COLO668 (cell line): Measurements from ENCODE around the gene RPS16.
"Not testable (repeated sequence)": the region's sequence is repeated elsewhere in the genome, so short reads cannot be mapped to it uniquely, and the experiment has no call there.

Experiments used
- DNase-seq: peaks from one replicate; lab custom pipeline; 2025; ENCODE audit not compliant: unreplicated experiment; lab: John Stamatoyannopoulos, UW

The RPS16 gene

GRCh38 chr19:39435499-39436349 lies at the start of gene RPS16:
RPS16 (minus strand) TSS chr19:39435949; CDS start chr19:39435895, 54 bp downstream.
- DNase-seq, result peak; percentile 99

GRCh38 chr19:39483141-39483540 lies 47.4 kb upstream of the RPS16 start:
- DNase-seq, result no peak

GRCh38 chr19:39481676-39482075 lies 45.9 kb upstream of the RPS16 start:
- no peak for DNase-seq

DNA sequence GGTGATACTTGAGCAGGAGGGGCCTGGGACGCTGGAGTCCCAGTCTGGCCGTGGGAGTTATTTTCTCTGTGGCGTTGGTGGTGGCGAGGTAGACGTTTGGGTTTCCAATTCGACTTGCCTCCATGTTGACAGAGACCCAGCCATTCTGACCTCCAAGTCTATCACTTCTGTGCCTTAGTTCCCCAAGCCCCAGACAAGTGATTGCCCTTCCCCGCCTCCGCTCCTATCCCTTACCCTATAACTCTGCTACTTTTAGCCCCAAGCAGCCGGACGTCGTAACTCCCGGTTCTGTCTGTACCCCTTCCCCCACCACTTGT lies 45.4 kb upstream of the RPS16 start:
- no peak for DNase-seq

GRCh38 chr19:39480337-39481228 lies 44.8 kb upstream of the RPS16 start, which contains the start of gene TIMM50:
TIMM50 (plus strand) TSS chr19:39480838; CDS start chr19:39480854, 16 bp downstream.
- DNase-seq, result peak; percentile 99

- DNase-seq, result no peak
These were observed 44.2 kb upstream of the RPS16 start for GRCh38 chr19:39479916-39480315.

DNA sequence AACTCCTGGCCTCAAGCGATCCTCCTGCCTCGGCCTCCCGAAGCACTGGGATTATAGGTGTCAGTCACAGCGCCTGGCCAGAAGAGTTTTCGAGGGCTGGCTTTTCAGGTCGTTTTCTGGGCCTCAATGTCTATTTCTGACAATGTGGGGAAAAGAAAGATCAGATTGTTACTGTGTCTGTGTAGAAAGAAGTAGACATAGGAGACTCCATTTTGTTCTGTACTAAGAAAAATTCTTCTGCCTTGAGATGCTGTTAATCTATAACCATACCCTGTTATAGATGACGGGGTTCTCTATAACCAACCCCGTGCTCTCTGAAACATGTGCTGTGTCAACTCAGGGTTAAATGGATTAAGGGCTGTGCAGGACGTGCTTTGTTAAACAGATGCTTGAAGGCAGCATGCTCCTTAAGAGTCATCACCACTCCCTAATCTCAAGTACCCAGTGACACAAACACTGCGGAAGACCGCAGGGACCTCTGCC lies 43.6 kb upstream of the RPS16 start:
- not testable (repeated sequence) for DNase-seq

- no peak for DNase-seq
These were observed 40.0 kb upstream of the RPS16 start for GRCh38 chr19:39475748-39476147.

DNA sequence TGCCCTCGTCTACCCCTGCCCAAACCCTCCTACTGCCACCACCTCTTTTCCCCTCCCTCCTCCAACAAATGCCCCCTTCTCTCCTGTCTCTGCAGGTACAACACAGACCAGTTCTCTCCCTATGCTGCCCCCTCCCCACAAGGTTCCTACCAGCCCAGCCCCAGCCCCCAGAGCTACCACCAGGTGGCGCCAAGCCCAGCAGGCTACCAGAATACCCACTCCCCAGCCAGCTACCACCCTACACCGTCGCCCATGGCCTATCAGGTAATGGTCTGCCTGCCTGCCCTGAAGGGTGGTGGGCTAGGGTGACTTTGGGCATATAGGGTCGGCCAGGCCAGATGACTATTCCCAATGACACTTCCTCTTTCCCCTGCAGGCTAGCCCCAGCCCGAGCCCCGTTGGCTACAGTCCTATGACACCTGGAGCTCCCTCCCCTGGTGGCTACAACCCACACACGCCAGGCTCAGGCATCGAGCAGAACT lies 38.4 kb upstream of the RPS16 start:
- peak; percentile 59 for DNase-seq

DNA sequence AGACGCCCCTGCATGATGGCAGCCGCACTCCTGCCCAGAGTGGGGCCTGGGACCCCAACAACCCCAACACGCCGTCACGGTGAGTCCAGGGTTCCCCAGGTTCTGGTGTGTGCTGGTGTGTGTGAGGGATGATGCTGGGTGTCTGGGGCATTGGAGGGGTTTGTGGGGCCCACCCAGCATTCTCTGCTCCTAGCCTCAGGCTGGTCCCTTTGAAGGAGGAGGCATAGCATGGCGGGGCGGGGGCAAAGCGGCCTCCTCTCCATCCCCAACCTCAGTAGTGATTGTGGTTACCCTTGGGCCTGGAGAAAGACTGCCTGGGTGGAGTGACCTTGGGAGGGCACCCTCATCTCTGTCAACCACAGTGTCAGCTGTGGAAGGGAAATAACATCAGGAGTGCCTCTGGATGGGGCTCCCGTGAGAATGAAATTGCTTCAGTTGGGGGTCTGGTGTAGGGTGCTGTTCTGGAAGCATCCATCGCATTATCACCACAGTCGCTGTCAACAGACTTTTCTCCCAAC lies 37.8 kb upstream of the RPS16 start:
- DNase-seq, result no peak

DNA sequence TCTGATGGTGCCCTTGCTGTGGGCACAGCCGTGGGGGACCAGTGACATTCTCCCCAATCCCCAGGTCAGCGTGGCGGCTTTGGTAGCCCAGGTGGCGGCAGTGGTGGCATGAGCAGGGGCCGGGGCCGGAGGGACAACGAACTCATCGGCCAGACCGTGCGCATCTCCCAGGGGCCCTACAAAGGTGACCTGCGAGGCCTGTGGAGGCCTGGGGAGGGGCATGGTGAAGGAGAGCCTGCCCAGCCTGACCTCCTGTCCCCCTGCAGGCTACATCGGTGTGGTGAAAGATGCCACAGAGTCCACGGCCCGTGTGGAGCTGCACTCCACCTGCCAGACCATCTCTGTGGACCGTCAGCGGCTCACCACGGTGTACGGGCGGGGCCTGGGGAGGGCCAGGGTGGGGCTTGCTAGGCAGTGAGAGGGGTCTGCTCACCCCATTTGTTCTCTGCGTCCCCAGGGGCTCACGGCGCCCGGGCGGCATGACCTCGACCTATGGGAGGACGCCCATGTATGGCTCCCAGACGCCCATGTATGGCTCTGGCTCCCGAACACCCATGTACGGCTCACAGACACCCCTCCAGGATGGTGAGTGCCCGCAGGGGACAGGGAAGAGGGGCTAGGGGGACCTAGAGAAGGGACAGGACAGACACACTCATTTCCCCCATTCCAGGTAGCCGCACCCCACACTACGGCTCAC lies 37.1 kb upstream of the RPS16 start:
- DNase-seq, result no peak

DNA sequence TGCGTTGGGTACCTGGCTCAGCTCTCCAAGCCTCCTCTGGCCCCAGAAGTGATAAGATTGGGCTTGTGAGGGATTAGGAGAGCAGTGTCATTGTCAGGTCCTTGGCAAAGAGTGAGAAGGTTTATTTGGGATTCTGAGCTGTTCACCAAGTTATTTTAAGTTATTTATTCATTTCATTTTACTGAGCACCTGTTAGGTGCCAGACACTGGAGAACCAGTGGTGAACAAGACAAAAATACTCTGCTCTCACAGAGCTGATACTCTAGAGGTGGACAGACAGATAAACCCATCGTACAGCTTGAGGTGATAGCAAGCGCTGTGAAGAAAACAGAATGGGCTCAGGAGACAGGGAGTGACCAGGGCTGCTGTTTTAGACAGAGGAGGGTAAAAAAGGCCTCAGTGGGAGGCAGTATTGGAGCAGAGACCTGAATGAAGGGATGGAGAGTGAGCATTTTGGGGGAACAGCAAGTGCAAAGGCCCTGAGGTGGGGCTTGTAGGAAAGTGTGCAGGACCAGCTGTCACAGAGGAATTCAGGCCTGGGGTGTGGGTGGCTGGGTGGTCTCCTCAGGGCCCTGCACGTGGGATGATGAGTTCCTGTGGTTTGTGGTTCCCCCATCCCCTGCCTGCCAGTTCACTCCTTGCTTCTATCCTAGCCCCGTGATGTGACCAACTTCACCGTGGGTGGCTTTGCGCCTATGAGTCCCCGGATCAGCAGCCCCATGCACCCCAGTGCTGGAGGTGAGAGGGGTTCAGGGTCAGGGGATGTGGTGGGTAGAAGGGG lies 36.2 kb upstream of the RPS16 start:
- no peak for DNase-seq

DNA sequence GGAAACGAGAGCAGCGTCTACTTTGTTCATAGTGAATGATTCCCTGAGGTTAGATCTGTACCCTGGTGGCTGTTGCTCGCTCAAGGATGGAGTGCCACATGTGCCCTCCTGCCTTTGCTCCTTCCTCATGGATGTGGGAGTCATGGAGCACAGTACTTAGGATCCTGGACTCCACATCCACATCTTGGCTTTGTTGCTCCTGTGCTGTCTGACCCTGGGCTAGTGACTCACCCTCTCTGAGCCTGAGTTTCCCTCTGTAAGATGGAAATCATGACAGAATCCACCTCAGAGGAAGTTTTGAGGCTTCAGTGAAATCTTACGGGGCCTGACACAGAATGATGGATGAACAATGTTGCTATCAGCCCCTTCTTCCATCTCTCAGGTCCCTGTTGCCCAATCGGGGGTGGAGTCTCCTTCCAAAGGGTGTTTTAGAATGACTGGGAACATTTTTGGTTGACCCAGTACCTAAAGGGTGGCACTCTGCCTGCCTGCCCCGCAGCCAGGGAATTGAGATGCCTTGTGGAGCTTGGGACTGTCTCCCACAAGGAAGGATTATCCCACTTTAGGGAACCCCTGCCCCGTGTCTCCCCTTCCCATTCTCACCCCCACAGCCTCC lies 35.1 kb upstream of the RPS16 start:
- DNase-seq, result no peak

GRCh38 chr19:39469567-39469966 lies 33.8 kb upstream of the RPS16 start:
- DNase-seq, result no peak

DNA sequence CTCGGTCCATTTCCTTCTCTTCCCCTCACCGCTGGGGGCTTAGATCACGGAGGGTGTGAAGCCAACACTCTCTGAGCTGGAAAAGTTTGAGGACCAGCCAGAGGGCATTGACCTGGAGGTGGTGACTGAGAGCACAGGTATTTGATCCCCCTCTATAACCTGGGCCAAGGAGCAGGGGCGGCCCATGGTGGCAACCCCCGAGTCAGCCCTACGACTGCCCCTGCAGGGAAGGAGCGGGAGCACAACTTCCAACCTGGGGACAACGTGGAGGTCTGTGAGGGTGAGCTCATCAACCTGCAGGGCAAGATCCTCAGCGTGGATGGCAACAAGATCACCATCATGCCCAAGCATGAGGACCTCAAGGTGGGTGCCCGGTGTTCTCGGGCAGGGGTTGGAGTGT lies 33.3 kb upstream of the RPS16 start:
- DNase-seq, result no peak

- DNase-seq, result no peak
These were observed 32.2 kb upstream of the RPS16 start for GRCh38 chr19:39467941-39468340.

GRCh38 chr19:39465956-39466747 lies 30.4 kb upstream of the RPS16 start:
- DNase-seq, result no peak

DNA sequence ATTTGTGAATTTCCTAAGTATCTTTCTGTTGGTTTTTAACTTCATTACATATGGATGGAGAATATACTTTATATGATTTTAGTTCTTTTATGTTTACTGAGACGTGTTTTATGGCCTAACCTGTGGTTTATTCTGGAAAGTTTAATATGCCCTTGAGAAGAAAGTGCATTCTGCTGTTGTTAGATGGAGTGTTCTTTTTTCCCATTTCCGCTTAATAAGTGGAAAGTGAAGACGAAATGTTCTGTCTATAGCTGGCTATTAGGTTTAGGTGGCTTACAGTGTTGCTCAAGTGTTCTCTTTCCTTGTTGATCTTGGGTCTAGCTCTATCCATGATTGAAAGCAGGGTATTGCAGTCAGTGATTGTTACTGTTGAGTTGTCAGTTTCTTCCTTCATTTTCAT lies 27.7 kb upstream of the RPS16 start:
- DNase-seq, result no peak

DNA sequence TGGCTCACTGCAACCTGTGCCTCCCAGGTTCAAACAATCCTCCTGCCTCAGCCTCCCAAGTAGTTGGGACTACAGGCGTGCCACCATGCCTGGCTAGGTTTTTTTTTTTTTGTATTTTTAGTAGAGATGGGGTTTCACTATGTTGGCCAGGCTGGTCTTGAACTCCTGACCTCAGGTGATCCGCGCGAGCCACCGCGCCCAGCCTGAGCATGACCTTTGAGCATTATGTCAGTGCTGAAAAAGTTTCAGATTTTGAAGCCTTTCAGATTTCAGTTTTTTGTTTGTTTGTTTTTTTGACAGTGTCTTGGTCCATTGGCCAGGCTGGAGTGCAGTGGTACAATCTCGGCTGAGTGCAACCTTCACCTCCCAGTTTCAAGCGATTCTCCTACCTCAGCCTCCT lies 15.5 kb upstream of the RPS16 start:
- DNase-seq, result not testable (repeated sequence)
